IPS-20b (cell line): ENCODE results near the gene PRORP.
"Not testable (repeated sequence)": the region's sequence is repeated elsewhere in the genome, so short reads cannot be mapped to it uniquely, and the experiment has no call there.

Experiments
- H3K27ac ChIP-seq: one replicate; pipeline ENCODE4 v1.5.1; 2013; ENCODE audit warnings: low read length
- H3K27me3 ChIP-seq: 2 replicates; pipeline ENCODE4 v1.6.1; 2013; ENCODE audit warnings: mild to moderate bottlenecking, low read length, inconsistent platforms; ENCODE audit not compliant: insufficient read depth
- H3K36me3 ChIP-seq: 2 replicates; pipeline ENCODE4 v1.6.1; 2013; ENCODE audit warnings: low read depth, mild to moderate bottlenecking, inconsistent platforms, low read length, moderate library complexity; ENCODE audit not compliant: insufficient read depth
- H3K4me1 ChIP-seq: 2 replicates; pipeline ENCODE4 v1.6.1; 2013; ENCODE audit warnings: mild to moderate bottlenecking, control low read depth, inconsistent platforms, low read length, moderate library complexity; ENCODE audit not compliant: insufficient read depth
- H3K4me3 ChIP-seq: 2 replicates; pipeline ENCODE4 v1.5.1; 2013; ENCODE audit warnings: mild to moderate bottlenecking, low read length, inconsistent platforms
- H3K9ac ChIP-seq: 2 replicates; pipeline ENCODE4 v1.6.1; 2013; ENCODE audit warnings: low read depth, mild to moderate bottlenecking, inconsistent platforms, low read length, moderate library complexity
- H3K9me3 ChIP-seq: 2 replicates; pipeline ENCODE4 v1.6.1; 2013; ENCODE audit warnings: mild to moderate bottlenecking, low read depth, low read length, inconsistent platforms; ENCODE audit not compliant: insufficient read depth

The PRORP gene

GRCh38 chr14:35140718-35141581 lies 18.6 kb downstream of the PRORP start:
- H3K27ac ChIP-seq = no peak overlapping the region
- no peaks in the 10 kb centered on the region for H3K4me1 ChIP-seq
- no peak overlapping the region for H3K9ac ChIP-seq
- no peaks in the 10 kb centered on the region for H3K27me3 ChIP-seq
- no peak overlapping the region for H3K4me3 ChIP-seq
- H3K9me3 ChIP-seq = no peaks in the 10 kb centered on the region
- H3K36me3 ChIP-seq = peaks cover 19% of the 10 kb centered on the region

GRCh38 chr14:35144029-35144428 lies 21.7 kb downstream of the PRORP start:
- no peaks in the 10 kb centered on the region for H3K27me3 ChIP-seq
- H3K4me3 ChIP-seq = no peak overlapping the region
- peaks cover 5% of the 10 kb centered on the region; the same call in 1 of the 2 replicates for H3K36me3 ChIP-seq
- H3K27ac ChIP-seq = no peak overlapping the region
- no peak overlapping the region for H3K9ac ChIP-seq
- no peaks in the 10 kb centered on the region for H3K4me1 ChIP-seq
- no peaks in the 10 kb centered on the region for H3K9me3 ChIP-seq

GRCh38 chr14:35146711-35147149 lies 24.4 kb downstream of the PRORP start:
- Histone ChIP-seq H3K4me1 (no peaks in the 10 kb centered on the region), H3K27ac (no peak overlapping the region), H3K27me3 (no peaks in the 10 kb centered on the region), H3K9ac (no peak overlapping the region), H3K9me3 (no peaks in the 10 kb centered on the region), H3K4me3 (no peak overlapping the region), H3K36me3 (peaks cover 5% of the 10 kb centered on the region; the same call in 1 of the 2 replicates)

GRCh38 chr14:35147186-35147585 lies 24.8 kb downstream of the PRORP start:
- no peak overlapping the region for H3K27ac ChIP-seq

GRCh38 chr14:35147711-35148110 lies 25.4 kb downstream of the PRORP start:
- Histone ChIP-seq H3K9me3 (no peaks in the 10 kb centered on the region), H3K9ac (no peak overlapping the region), H3K27me3 (no peaks in the 10 kb centered on the region), H3K4me3 (no peak overlapping the region), H3K4me1 (no peaks in the 10 kb centered on the region), H3K27ac (no peak overlapping the region), H3K36me3 (peaks cover 5% of the 10 kb centered on the region; the same call in 1 of the 2 replicates)

More at GRCh38 chr14:35147186-35147585, 24.8 kb downstream of the PRORP start:
- Histone ChIP-seq H3K9me3 (no peaks in the 10 kb centered on the region), H3K4me1 (no peaks in the 10 kb centered on the region), H3K9ac (no peak overlapping the region), H3K4me3 (no peak overlapping the region), H3K36me3 (peaks cover 5% of the 10 kb centered on the region; the same call in 1 of the 2 replicates), H3K27me3 (no peaks in the 10 kb centered on the region)

- H3K9ac ChIP-seq = no peak overlapping the region
- H3K27me3 ChIP-seq = no peaks in the 10 kb centered on the region
- H3K27ac ChIP-seq = no peak overlapping the region
- no peaks in the 10 kb centered on the region for H3K9me3 ChIP-seq
- peaks cover 1% of the 10 kb centered on the region; the same call in 1 of the 2 replicates for H3K36me3 ChIP-seq
- no peaks in the 10 kb centered on the region for H3K4me1 ChIP-seq
- no peak overlapping the region for H3K4me3 ChIP-seq
Observed at GRCh38 chr14:35149239-35149638, 26.9 kb downstream of the PRORP start.

DNA sequence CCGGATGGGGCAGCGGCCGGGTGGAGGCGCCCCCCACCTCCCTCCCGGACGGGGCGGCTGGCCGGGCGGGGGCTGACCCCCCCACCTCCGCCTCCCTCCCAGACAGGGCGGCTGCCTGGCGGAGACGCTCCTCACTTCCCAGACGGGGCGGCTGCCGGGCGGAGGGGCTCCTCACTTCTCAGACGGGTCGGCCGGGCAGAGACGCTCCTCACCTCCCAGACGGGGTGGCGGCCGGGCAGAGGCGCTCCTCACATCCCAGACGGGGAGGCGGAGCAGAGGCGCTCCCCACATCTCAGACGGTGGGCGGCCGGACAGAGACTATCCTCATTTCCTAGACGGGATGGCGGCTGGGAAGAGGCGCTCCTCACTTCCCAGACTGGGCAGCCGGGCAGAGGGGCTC lies 30.2 kb downstream of the PRORP start:
- H3K27me3 ChIP-seq, H3K4me1 ChIP-seq, H3K9ac ChIP-seq, H3K36me3 ChIP-seq, H3K27ac ChIP-seq, H3K9me3 ChIP-seq, H3K4me3 ChIP-seq: not testable (repeated sequence)

DNA sequence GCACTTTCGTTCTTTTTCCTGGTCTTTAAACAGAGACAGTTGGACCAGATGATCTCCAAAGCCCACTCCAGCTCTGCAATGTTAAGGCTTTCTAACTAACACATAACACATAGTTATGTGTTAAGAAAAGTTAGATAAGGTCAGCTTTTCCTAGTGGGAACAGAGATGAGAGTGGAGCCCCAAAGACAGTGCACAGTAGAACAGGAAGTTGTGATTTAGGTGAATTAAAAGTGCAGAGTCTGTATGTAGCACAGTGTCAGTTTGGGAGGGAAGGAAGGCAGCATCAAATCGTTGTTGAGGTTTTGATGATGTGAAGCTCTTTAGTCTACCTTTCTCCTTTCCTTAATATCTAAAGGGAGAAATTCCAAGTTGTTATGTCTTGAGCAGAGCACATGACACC lies 31.7 kb downstream of the PRORP start:
- Histone ChIP-seq H3K9me3 (no peaks in the 10 kb centered on the region), H3K4me1 (no peaks in the 10 kb centered on the region; the same call in 1 of the 2 replicates), H3K36me3 (no peaks in the 10 kb centered on the region)

GRCh38 chr14:35155962-35156361 lies 33.6 kb downstream of the PRORP start:
- no peaks in the 10 kb centered on the region; the same call in 1 of the 2 replicates for H3K4me1 ChIP-seq
- peak overlapping the region; percentile 34 for H3K27ac ChIP-seq
- no peaks in the 10 kb centered on the region for H3K27me3 ChIP-seq
- no peaks in the 10 kb centered on the region for H3K9me3 ChIP-seq
- no peak overlapping the region for H3K4me3 ChIP-seq
- peaks cover 9% of the 10 kb centered on the region for H3K36me3 ChIP-seq
- peak overlapping the region; percentile 7; the same call in 1 of the 2 replicates for H3K9ac ChIP-seq

More for the DNA sequence above, 31.7 kb downstream of the PRORP start:
- H3K27ac ChIP-seq = no peak overlapping the region
- H3K27me3 ChIP-seq = no peaks in the 10 kb centered on the region
- H3K4me3 ChIP-seq = no peak overlapping the region
- H3K9ac ChIP-seq = no peak overlapping the region

DNA sequence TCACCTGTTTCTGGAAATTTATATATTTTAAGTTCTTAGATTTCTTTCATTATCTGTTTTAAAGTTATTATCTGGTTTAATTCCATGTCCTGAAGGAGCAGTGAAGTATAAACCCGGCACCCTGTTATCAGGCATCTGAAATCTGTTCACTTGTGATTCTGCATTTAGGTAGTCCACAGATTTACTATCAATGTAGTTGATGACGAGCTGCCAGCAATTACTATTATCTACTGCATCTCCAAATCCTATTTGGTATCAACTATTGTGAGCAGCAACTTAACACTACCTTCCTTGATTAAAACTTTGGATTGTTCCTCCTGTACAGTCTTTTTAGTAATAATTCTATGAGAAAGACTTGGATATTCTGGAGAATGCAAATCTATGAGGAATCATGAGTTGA lies 36.1 kb downstream of the PRORP start:
- no peak overlapping the region for H3K9ac ChIP-seq
- peaks cover 9% of the 10 kb centered on the region for H3K36me3 ChIP-seq
- no peaks in the 10 kb centered on the region; the same call in 1 of the 2 replicates for H3K4me1 ChIP-seq
- H3K9me3 ChIP-seq = no peaks in the 10 kb centered on the region
- H3K27me3 ChIP-seq = no peaks in the 10 kb centered on the region
- no peak overlapping the region for H3K4me3 ChIP-seq
- no peak overlapping the region for H3K27ac ChIP-seq

GRCh38 chr14:35158951-35159653 lies 36.8 kb downstream of the PRORP start:
- H3K9ac ChIP-seq = no peak overlapping the region
- no peaks in the 10 kb centered on the region; the same call in 1 of the 2 replicates for H3K4me1 ChIP-seq

More at GRCh38 chr14:35158951-35159653, 36.8 kb downstream of the PRORP start:
- Histone ChIP-seq H3K27ac (no peak overlapping the region), H3K4me3 (no peak overlapping the region), H3K9me3 (no peaks in the 10 kb centered on the region), H3K36me3 (peaks cover 9% of the 10 kb centered on the region), H3K27me3 (no peaks in the 10 kb centered on the region)
